ENCODE data around the gene DRD3. TPM values are rescaled to one million over a fixed set of nuclear protein-coding genes. Genes with fewer than 3 reads are reported as not detected.

Gene DRD3
- total RNA-seq, 1 donor from 2014 or later: not detected

DNA sequence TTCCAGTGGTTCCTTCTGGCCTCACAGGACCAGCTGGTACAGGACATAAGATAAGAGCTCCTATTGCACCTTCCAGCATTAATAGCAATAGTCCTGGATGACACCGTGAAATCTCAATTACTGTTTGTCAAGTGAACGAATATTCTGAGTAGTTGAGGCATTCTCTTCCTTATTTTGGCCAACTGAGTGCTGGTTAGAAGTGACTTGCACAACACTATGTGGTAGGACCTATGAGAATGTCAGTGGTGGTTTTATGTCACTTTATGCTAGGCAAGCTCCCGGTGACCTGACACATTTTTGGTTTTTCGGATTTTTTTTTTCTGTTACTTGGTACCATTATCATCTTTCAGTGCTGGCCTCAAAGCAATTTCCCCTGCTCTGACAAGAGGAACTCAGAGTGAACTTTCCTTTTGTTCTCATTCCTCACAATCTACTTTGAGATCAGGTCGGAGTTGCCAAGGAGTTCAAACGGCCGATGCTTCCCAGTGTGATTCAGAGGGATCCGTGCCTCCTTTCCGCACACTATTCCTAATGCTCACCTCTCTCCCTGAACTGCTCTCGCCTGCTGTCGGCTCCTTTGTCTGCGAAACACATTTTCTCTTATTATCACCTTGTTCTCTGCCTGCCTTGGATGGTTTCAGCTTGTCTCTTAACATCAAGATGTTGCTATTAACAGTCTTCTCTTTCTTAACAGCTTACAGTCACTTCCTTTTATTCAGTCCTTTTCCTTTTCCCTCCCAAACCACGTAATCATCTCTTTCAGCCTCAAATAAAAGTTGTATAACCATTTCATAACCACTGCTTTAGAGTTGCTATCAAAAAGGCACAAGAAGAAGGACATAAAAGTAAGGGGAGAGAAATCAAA is 86.5 kb downstream of the DRD3 start:
- Mint-ChIP-seq H3K9me3 (peaks cover 10% of the 10 kb centered on the region), H3K4me1 (peaks cover 37% of the 10 kb centered on the region), H3K27ac (peak overlapping the region; percentile 61), H3K4me3 (no peak overlapping the region), H3K27me3 (ENCODE audit: insufficient read depth, low read depth) (peaks cover 6% of the 10 kb centered on the region), H3K36me3 (peaks cover 6% of the 10 kb centered on the region)
- TF ChIP-seq, protein P1, sequence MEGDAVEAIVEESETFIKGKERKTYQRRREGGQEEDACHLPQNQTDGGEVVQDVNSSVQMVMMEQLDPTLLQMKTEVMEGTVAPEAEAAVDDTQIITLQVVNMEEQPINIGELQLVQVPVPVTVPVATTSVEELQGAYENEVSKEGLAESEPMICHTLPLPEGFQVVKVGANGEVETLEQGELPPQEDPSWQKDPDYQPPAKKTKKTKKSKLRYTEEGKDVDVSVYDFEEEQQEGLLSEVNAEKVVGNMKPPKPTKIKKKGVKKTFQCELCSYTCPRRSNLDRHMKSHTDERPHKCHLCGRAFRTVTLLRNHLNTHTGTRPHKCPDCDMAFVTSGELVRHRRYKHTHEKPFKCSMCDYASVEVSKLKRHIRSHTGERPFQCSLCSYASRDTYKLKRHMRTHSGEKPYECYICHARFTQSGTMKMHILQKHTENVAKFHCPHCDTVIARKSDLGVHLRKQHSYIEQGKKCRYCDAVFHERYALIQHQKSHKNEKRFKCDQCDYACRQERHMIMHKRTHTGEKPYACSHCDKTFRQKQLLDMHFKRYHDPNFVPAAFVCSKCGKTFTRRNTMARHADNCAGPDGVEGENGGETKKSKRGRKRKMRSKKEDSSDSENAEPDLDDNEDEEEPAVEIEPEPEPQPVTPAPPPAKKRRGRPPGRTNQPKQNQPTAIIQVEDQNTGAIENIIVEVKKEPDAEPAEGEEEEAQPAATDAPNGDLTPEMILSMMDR (IDR thresholded peaks at IDR 0.05): no peak
- TF ChIP-seq EZH2 (IDR thresholded peaks at IDR 0.05): no peak
- TF ChIP-seq EZH2phosphoT487 (IDR thresholded peaks at IDR 0.05): no peak
- Histone ChIP-seq H3K27ac (no peak overlapping the region), H2AFZ (replicated peaks) (peak overlapping the region; percentile 58), H3K9ac (no peak overlapping the region), H3K36me3 (peaks cover 6% of the 10 kb centered on the region), H3K27me3 (no peaks in the 10 kb centered on the region), H3F3A (ENCODE audit: low read depth) (peaks cover 21% of the 10 kb centered on the region), H3K9me3 (ENCODE audit: low read depth) (no peaks in the 10 kb centered on the region), H3K79me2 (ENCODE audit: low read depth) (no peaks in the 10 kb centered on the region), H4K20me1 (ENCODE audit: low read depth) (no peaks in the 10 kb centered on the region), H3K4me3 (no peak overlapping the region), H3K4me2 (no peak overlapping the region), H3K4me1 (peaks cover 24% of the 10 kb centered on the region)
- no peak for DNase-seq (ENCODE audit: low spot score)

DNA sequence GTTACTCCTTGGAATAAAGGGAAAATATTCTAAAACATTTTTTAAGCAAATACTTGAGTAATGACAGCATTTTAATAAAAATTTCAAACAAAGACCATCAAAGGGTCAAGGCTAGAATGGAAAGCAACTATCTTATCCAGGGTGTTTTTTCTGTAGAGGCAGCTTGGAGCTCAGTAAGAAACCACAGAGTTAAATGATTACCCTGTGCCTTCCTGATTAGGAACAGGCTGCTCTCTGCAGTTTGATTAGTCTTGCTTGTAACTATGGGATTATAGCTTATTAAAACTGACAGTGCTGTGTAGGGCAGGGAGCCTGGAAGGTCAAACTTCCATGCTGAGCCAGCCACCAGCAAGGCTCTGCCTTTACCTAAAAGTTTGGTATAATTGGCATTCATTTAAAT is 89.2 kb downstream of the DRD3 start:
- no peaks in the 10 kb centered on the region for H3K27me3 ChIP-seq
- Mint-ChIP-seq H3K27me3 (ENCODE audit: insufficient read depth, low read depth) (peaks cover 4% of the 10 kb centered on the region), H3K4me3 (no peak overlapping the region), H3K9me3 (peaks cover 6% of the 10 kb centered on the region), H3K36me3 (peaks cover 24% of the 10 kb centered on the region), H3K27ac (no peak overlapping the region), H3K4me1 (peaks cover 37% of the 10 kb centered on the region)
- no peak overlapping the region for H2AFZ ChIP-seq (replicated peaks)
- H3K9ac ChIP-seq: no peak overlapping the region
- no peak overlapping the region for H3K4me3 ChIP-seq
- H4K20me1 ChIP-seq (ENCODE audit: low read depth): no peaks in the 10 kb centered on the region
- no peaks in the 10 kb centered on the region for H3K79me2 ChIP-seq (ENCODE audit: low read depth)
- H3K27ac ChIP-seq: no peak overlapping the region
- no peaks in the 10 kb centered on the region for H3K9me3 ChIP-seq (ENCODE audit: low read depth)
- TF ChIP-seq, protein P1 (IDR thresholded peaks at IDR 0.05): no peak
- TF ChIP-seq EZH2phosphoT487 (IDR thresholded peaks at IDR 0.05) (no peak), EZH2 (IDR thresholded peaks at IDR 0.05) (no peak)
- H3K36me3 ChIP-seq: peaks cover 18% of the 10 kb centered on the region
- peaks cover 21% of the 10 kb centered on the region for H3F3A ChIP-seq (ENCODE audit: low read depth)
- no peak for DNase-seq (ENCODE audit: low spot score)
- peaks cover 24% of the 10 kb centered on the region for H3K4me1 ChIP-seq
- H3K4me2 ChIP-seq: peak overlapping the region; percentile 31

DNA sequence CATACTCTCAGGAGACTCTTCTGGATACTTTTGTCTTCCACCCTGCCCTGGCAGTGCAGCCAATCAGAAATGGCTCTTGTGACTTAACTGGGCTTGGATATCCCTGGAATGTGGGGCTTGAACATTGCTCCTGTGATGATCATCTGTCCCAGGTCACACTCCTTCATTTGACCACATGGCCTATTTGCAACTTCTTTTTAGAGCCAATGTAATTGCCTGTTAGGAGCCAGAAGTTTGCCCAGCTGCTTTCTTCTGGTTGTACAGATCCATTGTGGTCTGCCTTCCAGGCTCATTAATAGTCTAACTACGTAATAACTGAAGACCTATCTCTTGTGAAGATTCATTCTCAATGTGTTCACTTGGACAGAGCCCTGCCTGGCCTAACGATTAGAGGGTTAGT is 92.5 kb downstream of the DRD3 start:
- no peak overlapping the region for H3K4me3 Mint-ChIP-seq
- H3K36me3 ChIP-seq: peaks cover 25% of the 10 kb centered on the region

More for the DNA sequence above, 92.5 kb downstream of the DRD3 start:
- no peak overlapping the region for H3K27ac ChIP-seq
- H3F3A ChIP-seq (ENCODE audit: low read depth): peaks cover 17% of the 10 kb centered on the region
- peaks cover 4% of the 10 kb centered on the region for H3K27me3 Mint-ChIP-seq (ENCODE audit: insufficient read depth, low read depth)
- H2AFZ ChIP-seq (replicated peaks): no peak overlapping the region
- no peak for TF ChIP-seq EZH2 (IDR thresholded peaks at IDR 0.05)
- no peak for TF ChIP-seq EZH2phosphoT487 (IDR thresholded peaks at IDR 0.05)
- TF ChIP-seq, protein P1 (IDR thresholded peaks at IDR 0.05): no peak
- no peaks in the 10 kb centered on the region for H3K79me2 ChIP-seq (ENCODE audit: low read depth)
- H3K9me3 Mint-ChIP-seq: peaks cover 6% of the 10 kb centered on the region
- H3K9ac ChIP-seq: no peak overlapping the region
- H3K27me3 ChIP-seq: no peaks in the 10 kb centered on the region
- no peak overlapping the region for H3K27ac Mint-ChIP-seq
- DNase-seq (ENCODE audit: low spot score): no peak
- no peaks in the 10 kb centered on the region for H3K9me3 ChIP-seq (ENCODE audit: low read depth)
- H3K4me3 ChIP-seq: no peak overlapping the region
- H4K20me1 ChIP-seq (ENCODE audit: low read depth): no peaks in the 10 kb centered on the region
- peaks cover 15% of the 10 kb centered on the region for H3K4me1 Mint-ChIP-seq
- peaks cover 16% of the 10 kb centered on the region for H3K4me1 ChIP-seq
- peaks cover 38% of the 10 kb centered on the region for H3K36me3 Mint-ChIP-seq
- no peak overlapping the region for H3K4me2 ChIP-seq

Measured in neural progenitor cell (in vitro differentiated cells).